Stimulated activated effector memory CD8-positive, alpha-beta T cell treated with anti-CD3 and anti-CD28 coated beads, Interleukin-12 subunit alpha, Interleukin-12 subunit beta, amount 100 ng/mL, for 72 hours (primary cell): ENCODE results near the gene LRRC26.
A peak's percentile ranks its signal among the peaks of the same experiment; 100 is the strongest.
"Not testable (repeated sequence)": the region's sequence is repeated elsewhere in the genome, so short reads cannot be mapped to it uniquely, and the experiment has no call there.

ENCODE experiments used
- ATAC-seq: fragments of 150-1000 bp; cut with Tn5 transposase; 2 replicates; pipeline ENCODE4 v1.10.0; 2021
- DNase-seq, 2 donors: peaks; one replicate each; pipeline ENCODE4 v3.0.0; 2021 to 2022; ENCODE audit warnings: low spot score in 2 of 2
- H3K27ac Mint-ChIP-seq: one replicate; pipeline ENCODE4 v1.8.0; 2022; ENCODE audit warnings: mild to moderate bottlenecking, mixed read lengths
- H3K36me3 Mint-ChIP-seq: one replicate; pipeline ENCODE4 v1.8.0; 2022; ENCODE audit warnings: mild to moderate bottlenecking, mixed read lengths
- H3K4me1 Mint-ChIP-seq: one replicate; pipeline ENCODE4 v1.8.0; 2022; ENCODE audit warnings: mixed read lengths
- H3K4me3 Mint-ChIP-seq: one replicate; pipeline ENCODE4 v1.8.0; 2022; ENCODE audit warnings: mild to moderate bottlenecking, mixed read lengths
- H3K9me3 Mint-ChIP-seq: one replicate; pipeline ENCODE4 v1.8.0; 2022; ENCODE audit warnings: mixed read lengths

The LRRC26 gene

DNA sequence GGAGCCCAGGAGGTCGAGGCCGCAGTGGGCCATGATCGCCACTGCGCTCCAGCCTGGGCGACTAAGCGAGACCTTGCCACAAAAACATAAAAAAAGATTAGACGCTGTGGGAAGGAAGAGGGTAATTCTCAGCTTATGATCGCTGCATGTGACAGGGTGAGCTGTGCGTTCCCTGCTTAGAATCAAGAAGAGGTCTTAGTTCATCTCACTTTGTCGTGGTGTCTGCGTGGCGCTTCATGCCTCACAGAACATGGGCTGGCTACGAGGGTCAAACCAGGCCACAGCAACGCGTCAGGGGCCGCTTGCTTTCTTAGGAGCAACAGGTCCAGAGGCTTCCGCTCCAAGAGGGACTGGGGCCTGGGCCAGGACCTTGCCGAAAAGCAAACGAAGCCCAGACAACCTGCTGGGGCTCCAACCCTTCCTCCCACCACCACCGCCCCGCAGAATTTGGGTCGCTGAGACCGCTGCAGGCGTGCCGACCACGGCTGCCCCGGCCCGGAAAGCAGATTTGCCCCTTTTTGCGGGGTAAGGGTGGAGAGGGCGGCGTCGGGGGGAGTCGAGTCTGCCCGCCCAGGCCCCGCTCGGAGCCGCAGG is 40.9 kb downstream of the LRRC26 start:
- Mint-ChIP-seq H3K4me1 (peaks cover 23% of the 10 kb centered on the region), H3K36me3 (peaks cover 8% of the 10 kb centered on the region), H3K4me3 (peak overlapping the region; percentile 89), H3K9me3 (no peaks in the 10 kb centered on the region), H3K27ac (peak overlapping the region; percentile 94)
- ATAC-seq (peak; percentile 16), DNase-seq (peak in 1 of 2 donors; percentile 69)

DNA sequence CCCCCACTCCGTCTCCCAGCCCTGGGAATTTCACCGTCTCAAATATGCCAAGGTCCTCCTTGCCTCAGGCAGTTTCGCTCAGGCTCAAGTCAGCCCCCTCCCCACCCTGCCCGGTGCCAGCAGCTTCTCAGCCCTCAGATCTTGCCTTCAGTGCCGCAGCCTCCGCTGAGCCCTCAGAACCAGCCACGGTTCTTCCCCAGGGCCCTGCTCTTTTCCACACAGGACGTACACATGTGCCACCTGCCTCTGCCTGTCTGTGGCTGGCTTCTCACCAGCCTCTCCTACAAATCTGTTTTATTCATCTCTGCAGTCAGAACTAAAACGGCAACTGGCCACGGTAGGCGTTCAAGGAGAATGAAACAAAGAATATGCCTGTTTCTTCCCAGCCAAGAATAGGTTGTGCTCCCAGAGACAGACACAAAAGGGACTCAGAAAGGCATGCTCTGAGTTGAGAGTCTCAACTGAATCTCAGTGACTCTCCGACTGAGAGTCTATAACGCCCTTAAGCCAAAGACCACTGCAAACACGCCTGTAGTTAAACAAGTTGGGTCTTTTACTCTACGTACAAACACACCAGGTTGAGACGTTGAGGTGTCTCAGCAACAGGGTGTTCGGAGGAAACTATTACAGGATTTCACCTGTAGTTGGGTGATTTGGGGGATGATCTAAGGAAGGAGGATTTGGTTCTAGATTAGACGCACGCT is 41.5 kb downstream of the LRRC26 start:
- Mint-ChIP-seq H3K4me3 (peak overlapping the region; percentile 89), H3K36me3 (peaks cover 8% of the 10 kb centered on the region), H3K9me3 (no peaks in the 10 kb centered on the region), H3K27ac (peak overlapping the region; percentile 94), H3K4me1 (peaks cover 23% of the 10 kb centered on the region)
- DNase-seq, result no peak
- ATAC-seq, result no peak

DNA sequence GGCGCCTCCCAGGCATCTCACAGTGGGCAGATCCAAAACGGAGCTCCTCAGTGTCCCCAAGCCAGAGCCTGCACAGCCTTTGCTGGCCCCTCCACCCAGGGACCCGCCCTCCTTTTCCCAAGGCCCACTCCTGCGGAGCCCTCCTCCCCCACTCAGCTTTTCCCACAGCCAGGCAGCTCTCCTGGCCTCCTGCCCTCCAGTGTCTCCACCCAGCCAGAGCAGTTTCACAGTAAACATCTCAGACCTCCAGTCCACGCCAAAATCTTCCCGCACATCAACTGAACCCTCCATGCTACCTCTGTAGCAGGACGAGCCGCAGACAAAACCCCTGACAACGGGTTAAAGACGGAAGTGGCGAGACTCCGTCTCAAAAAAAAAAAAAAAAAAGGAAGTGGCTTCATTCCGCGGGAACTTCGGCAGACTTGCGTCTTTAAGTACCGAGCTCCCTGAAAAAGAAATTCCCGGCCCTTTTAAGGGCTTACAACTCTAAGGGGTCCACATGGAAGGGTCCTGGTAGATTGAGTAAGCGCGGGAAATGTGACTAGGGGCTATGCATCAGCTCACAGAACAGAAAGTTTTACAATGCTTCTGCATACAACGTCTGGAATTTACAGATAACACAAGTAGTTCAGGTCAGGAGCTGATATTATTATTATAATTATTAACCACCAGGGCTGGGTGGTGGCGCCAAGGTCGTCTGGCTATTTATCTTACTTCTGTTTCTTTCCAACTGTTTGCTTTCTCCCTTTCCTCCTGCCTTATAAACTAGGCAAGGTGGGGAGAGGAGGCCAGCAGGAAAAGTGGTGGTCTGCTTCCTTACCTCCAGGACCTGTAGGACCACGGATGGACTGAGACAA is 42.3 kb downstream of the LRRC26 start:
- H3K4me3 Mint-ChIP-seq, result peak overlapping the region; percentile 89
- peaks cover 8% of the 10 kb centered on the region for H3K36me3 Mint-ChIP-seq
- no peaks in the 10 kb centered on the region for H3K9me3 Mint-ChIP-seq
- ATAC-seq (no peak), DNase-seq (no peak)
- peaks cover 23% of the 10 kb centered on the region for H3K4me1 Mint-ChIP-seq
- H3K27ac Mint-ChIP-seq, result peak overlapping the region; percentile 94

DNA sequence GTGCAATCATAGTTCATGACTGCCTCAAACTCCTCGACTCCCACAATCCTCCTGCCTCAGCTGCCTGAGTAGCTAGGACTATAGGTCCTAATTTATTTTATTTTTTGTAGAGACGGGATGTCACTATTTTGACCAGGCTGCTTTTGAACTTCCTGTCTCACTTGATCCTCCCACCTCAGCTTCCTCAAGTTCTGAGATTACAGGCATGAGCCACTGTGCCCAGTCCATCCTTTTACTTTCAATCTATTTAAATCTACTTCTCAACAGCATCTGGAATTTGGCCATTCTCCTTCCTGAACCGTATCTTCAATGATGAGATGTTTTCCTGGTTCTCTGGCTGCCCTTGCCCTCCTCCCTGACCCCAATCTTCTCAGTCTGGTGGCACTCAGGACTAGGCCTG is 43.1 kb downstream of the LRRC26 start:
- Mint-ChIP-seq H3K36me3 (peaks cover 8% of the 10 kb centered on the region), H3K4me3 (peak overlapping the region; percentile 89), H3K4me1 (peaks cover 29% of the 10 kb centered on the region), H3K9me3 (no peaks in the 10 kb centered on the region), H3K27ac (peak overlapping the region; percentile 94)
- DNase-seq, result no peak
- ATAC-seq, result no peak

DNA sequence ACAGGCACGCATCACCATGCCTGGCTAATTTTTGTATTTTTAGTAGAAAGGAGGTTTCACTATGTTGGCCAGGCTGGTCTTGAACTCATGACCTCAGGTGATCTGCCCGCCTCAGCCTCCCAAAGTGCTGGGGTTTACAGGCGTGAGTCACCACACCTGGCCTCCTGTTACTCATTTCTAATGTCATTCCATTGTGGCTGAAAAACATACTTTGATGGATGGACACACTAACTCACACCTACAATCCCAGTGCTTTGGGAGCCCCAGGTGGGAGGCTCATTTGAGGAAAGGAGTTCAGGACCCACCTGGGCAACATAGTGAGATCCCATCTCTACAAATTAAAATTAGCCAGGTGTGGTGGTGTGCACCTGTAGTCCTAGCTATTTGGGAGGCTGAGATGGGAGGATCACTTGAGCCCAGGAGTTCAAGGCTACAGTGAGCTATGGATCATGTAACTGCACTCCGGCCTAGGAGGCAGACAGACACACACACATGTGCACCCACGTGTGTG is 45.8 kb downstream of the LRRC26 start:
- not testable (repeated sequence) for ATAC-seq, H3K27ac Mint-ChIP-seq, H3K9me3 Mint-ChIP-seq, H3K36me3 Mint-ChIP-seq, DNase-seq, H3K4me3 Mint-ChIP-seq
- peaks cover 32% of the 10 kb centered on the region for H3K4me1 Mint-ChIP-seq

DNA sequence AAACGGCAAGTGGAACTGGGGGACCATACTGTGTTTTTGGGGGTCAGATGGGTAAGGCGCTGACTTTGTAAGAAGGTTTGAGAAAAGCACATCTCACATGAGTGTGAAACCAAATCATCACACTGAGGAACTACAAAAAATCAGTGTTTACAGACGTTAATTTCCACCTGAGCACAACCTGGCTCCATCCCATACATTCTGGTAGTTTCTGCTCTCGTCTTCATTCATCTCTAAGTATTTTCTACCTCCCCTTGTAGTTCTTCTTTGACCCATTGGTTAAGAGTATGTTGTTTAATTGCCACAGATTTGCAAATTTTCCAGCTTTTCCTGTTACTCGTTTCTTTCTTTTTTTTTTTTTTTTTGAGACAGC is 46.4 kb downstream of the LRRC26 start:
- DNase-seq (no peak), ATAC-seq (no peak)
- H3K4me3 Mint-ChIP-seq, result no peak overlapping the region
- peaks cover 8% of the 10 kb centered on the region for H3K36me3 Mint-ChIP-seq
- no peaks in the 10 kb centered on the region for H3K9me3 Mint-ChIP-seq
- H3K27ac Mint-ChIP-seq, result no peak overlapping the region
- peaks cover 29% of the 10 kb centered on the region for H3K4me1 Mint-ChIP-seq

DNA sequence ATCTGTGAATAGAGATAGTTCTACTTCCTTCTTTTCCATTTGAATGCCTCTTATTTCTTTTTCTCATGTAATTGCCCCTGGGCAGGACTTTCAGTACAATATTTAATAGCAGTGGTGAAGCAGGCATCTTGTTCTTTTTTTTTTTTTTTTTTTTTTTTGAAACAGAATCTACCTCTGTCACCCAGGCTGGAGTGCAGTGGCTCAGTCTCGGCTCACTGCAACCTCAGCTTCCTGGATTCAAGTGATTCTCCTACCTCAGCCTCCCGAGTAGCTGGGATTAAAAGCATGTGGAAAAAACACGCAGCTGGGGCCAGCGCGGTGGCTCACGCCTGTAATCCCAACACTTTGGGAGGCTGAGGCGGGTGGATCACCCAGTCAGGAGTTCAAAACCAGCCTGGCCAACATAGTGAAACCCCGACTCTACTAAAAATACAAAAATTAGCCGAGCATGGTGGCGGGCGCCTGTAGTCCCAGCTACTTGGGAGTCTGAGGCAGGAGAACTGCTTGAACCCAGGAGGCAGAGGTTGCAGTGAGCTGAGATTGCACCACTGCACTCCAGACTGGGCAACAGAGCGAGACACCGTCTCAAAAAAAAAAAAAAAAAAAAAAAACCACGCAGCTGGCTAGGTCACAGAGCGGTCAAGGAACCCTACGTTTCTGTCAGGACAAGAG is 46.9 kb downstream of the LRRC26 start:
- not testable (repeated sequence) for ATAC-seq, H3K4me3 Mint-ChIP-seq, H3K36me3 Mint-ChIP-seq, DNase-seq, H3K27ac Mint-ChIP-seq, H3K9me3 Mint-ChIP-seq
- peaks cover 24% of the 10 kb centered on the region for H3K4me1 Mint-ChIP-seq

DNA sequence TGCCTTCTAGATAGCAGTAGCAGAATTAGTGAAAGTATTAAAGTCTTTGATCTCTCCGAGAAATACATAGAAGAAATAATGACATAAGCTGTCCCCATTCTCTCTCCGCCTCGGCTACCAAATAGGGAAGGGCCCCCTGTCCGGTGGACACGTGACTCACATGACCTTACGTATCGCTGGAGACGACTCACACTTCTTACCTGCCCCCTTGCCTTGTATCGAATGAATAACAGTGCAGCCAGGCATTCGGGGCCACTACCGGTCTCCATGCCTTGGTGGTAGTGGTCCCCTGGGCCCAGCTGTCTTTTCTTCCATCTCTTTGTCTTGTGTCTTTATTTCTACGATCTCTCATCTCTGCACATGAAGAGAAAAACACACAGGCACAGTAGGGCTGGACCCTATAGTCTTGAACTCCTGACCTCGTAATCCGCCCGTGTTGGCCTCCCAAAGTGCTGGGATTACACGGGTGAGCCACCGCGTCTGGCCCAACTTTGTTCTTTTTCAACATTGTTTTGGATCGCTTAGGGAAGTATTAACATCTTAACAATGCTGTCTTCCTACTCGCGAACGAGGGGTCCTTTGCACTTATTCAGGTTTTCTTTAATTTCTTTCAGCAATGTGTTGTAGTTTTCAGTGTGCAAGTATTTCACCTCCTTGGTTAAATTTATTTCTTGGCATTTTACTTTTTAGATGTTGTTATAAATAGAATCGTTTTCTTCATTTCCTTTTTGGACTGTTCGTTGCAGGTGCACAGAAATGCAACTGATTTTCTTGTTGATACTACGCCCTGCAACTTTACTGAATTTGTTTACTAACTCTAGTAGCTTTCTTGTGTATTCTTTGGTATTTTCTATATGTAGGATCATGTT is 47.7 kb downstream of the LRRC26 start:
- not testable (repeated sequence) for H3K9me3 Mint-ChIP-seq, DNase-seq, ATAC-seq, H3K27ac Mint-ChIP-seq, H3K36me3 Mint-ChIP-seq, H3K4me3 Mint-ChIP-seq
- peaks cover 18% of the 10 kb centered on the region for H3K4me1 Mint-ChIP-seq
